Activated naive CD8-positive, alpha-beta T cell treated with anti-CD3 and anti-CD28 coated beads, Interleukin-2, amount 50 U/mL, for 16 hours (primary cell): ENCODE data around the gene ATP8B1.
"Not testable (repeated sequence)": the region's sequence is repeated elsewhere in the genome, so short reads cannot be mapped to it uniquely, and the experiment has no call there.

ENCODE experiments used
- DNase-seq: peaks from one replicate; pipeline ENCODE4 v3.0.0-alpha.2; 2020; ENCODE audit warnings: low read depth, low spot score

Gene ATP8B1

GRCh38 chr18:57767259-57768050 is 35.7 kb downstream of the ATP8B1 start:
- no peak for DNase-seq

GRCh38 chr18:57764995-57765394 is 38.1 kb downstream of the ATP8B1 start:
- DNase-seq: no peak

GRCh38 chr18:57764087-57764486 is 39.0 kb downstream of the ATP8B1 start:
- DNase-seq: no peak

GRCh38 chr18:57762686-57763085 is 40.4 kb downstream of the ATP8B1 start:
- DNase-seq: no peak

GRCh38 chr18:57759650-57760049 is 43.5 kb downstream of the ATP8B1 start:
- no peak for DNase-seq

GRCh38 chr18:57755473-57756067 is 47.5 kb downstream of the ATP8B1 start:
- DNase-seq: no peak

- DNase-seq: no peak
These were observed 48.4 kb downstream of the ATP8B1 start for GRCh38 chr18:57754577-57755338.

- no peak for DNase-seq
These were observed 50.1 kb downstream of the ATP8B1 start for GRCh38 chr18:57753063-57753462.

- DNase-seq: no peak
These were observed 53.5 kb downstream of the ATP8B1 start for GRCh38 chr18:57749604-57749970.

- DNase-seq: no peak
These were observed 54.1 kb downstream of the ATP8B1 start for GRCh38 chr18:57748770-57749603.

- no peak for DNase-seq
These were observed 55.1 kb downstream of the ATP8B1 start for GRCh38 chr18:57747809-57748680.

- DNase-seq: no peak
These were observed 58.9 kb downstream of the ATP8B1 start for GRCh38 chr18:57744211-57744694.

- DNase-seq: no peak
These were observed 60.1 kb downstream of the ATP8B1 start for GRCh38 chr18:57743008-57743407.

GRCh38 chr18:57741273-57741672 is 61.8 kb downstream of the ATP8B1 start:
- DNase-seq: no peak

GRCh38 chr18:57738078-57738477 is 65.0 kb downstream of the ATP8B1 start:
- DNase-seq: no peak

- no peak for DNase-seq
These were observed 65.6 kb downstream of the ATP8B1 start for GRCh38 chr18:57737400-57738060.

GRCh38 chr18:57735042-57735441 is 68.1 kb downstream of the ATP8B1 start:
- DNase-seq: not testable (repeated sequence)

- no peak for DNase-seq
These were observed 69.3 kb downstream of the ATP8B1 start for GRCh38 chr18:57733861-57734260.

GRCh38 chr18:57730146-57730545 is 73.0 kb downstream of the ATP8B1 start:
- no peak for DNase-seq

GRCh38 chr18:57728941-57729511 is 74.1 kb downstream of the ATP8B1 start:
- no peak for DNase-seq
